ENCODE data around the gene ETV3L.

ETV3L gene

DNA sequence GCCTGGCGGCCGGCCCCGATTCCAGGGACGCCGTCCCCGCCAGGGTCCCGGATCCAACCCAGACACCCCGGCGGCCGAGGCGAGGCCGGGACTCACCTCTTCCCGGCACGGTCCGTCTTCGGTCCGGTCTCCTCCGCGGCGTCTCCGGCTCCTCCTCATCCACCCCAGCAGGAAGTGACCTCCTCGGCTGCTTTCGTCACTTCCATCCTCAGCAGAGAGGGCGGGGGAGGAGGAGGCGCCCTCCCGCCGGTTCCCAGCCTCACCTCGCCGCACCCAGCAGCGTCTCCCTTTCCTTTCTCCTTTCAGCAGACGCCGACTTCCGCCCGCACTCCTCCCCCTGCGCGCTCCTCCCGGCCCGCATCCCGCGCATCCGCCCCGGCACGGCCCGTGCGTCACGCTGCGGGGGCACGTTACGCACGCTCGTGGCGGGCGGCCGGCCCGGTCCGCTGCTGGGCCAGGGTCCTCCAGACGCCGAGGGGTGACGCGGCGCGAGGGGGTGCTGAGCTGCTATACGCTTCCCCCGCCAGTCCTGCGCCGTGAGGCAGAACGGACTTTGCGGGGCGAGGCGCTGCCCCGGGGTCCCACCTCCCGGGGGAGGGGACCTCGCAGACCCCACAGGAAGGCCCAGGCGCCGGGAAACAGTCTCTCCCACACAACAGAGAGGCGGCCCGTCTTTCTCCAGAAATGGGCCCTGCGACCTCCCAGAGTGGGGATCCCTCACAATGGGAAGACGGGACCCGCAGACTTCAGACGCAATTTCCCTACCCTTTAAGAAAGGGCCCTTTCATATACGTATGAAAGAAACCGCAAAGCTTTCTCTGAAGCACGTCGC, 38.8 kb upstream of the ETV3L start, which contains the start of gene ETV3 (continued):
- TF ChIP-seq ZFHX2 (tag by site-specific recombination; conservative IDR thresholded peaks at IDR 0.05) (peak; percentile 96), ZBTB20 (tag by site-specific recombination; IDR thresholded peaks at IDR 0.05) (peak; percentile 76), ZNF558 (tag by site-specific recombination; IDR thresholded peaks at IDR 0.05) (no peak), ZNF394 (tag by site-specific recombination; IDR thresholded peaks at IDR 0.05; ENCODE audit: borderline replicate concordance) (peak; percentile 34; the same call in 1 of the 2 replicates), PRDM1 (tag by site-specific recombination; IDR thresholded peaks at IDR 0.05) (peak; percentile 18), ZNF341 (tag by site-specific recombination; IDR thresholded peaks at IDR 0.05; ENCODE audit: low read depth) (peak; percentile 78), ZNF560 (tag by site-specific recombination; IDR thresholded peaks at IDR 0.05; ENCODE audit: borderline replicate concordance) (no peak), ZNF350 (tag by site-specific recombination; IDR thresholded peaks at IDR 0.05) (no peak), ZIC2 (tag by site-specific recombination; IDR thresholded peaks at IDR 0.05) (peak; percentile 86), ZNF791 (tag by site-specific recombination; IDR thresholded peaks at IDR 0.05) (no peak), ZNF624 (tag by site-specific recombination; IDR thresholded peaks at IDR 0.05) (no peak), HOXD13 (CRISPR knock-in tag; IDR thresholded peaks at IDR 0.05; ENCODE audit: borderline replicate concordance) (no peak), ZNF184 (tag by site-specific recombination; IDR thresholded peaks at IDR 0.05) (peak; percentile 60), ZNF335 (tag by site-specific recombination; conservative IDR thresholded peaks at IDR 0.05) (peak; percentile 86), ZNF830 (tag by site-specific recombination; IDR thresholded peaks at IDR 0.05; ENCODE audit: low read depth) (no peak), ZNF174 (tag by site-specific recombination; IDR thresholded peaks at IDR 0.05) (no peak), ZNF596 (tag by site-specific recombination; IDR thresholded peaks at IDR 0.05) (peak; percentile 44; the same call in 1 of the 2 replicates), GLI4 (tag by site-specific recombination; IDR thresholded peaks at IDR 0.05) (no peak), ZSCAN23 (tag by site-specific recombination; IDR thresholded peaks at IDR 0.05) (no peak), ZNF792 (tag by site-specific recombination; IDR thresholded peaks at IDR 0.05) (peak; percentile 11; the same call in 1 of the 2 replicates), ZNF202 (tag by site-specific recombination; IDR thresholded peaks at IDR 0.05; ENCODE audit: borderline replicate concordance) (no peak), KLF9 (tag by site-specific recombination; IDR thresholded peaks at IDR 0.05; ENCODE audit: low read depth) (peak; percentile 58; the same call in 1 of the 2 replicates), ZNF510 (tag by site-specific recombination; IDR thresholded peaks at IDR 0.05; ENCODE audit: insufficient replicate concordance) (no peak), KLF10 (tag by site-specific recombination; IDR thresholded peaks at IDR 0.05) (peak; percentile 62; the same call in 1 of the 2 replicates)
- TF ChIP-seq, protein P1, sequence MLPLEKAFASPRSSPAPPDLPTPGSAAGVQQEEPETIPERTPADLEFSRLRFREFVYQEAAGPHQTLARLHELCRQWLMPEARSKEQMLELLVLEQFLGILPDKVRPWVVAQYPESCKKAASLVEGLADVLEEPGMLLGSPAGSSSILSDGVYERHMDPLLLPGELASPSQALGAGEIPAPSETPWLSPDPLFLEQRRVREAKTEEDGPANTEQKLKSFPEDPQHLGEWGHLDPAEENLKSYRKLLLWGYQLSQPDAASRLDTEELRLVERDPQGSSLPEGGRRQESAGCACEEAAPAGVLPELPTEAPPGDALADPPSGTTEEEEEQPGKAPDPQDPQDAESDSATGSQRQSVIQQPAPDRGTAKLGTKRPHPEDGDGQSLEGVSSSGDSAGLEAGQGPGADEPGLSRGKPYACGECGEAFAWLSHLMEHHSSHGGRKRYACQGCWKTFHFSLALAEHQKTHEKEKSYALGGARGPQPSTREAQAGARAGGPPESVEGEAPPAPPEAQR (tag by site-specific recombination; IDR thresholded peaks at IDR 0.05): no peak
- TF ChIP-seq, protein P2, sequence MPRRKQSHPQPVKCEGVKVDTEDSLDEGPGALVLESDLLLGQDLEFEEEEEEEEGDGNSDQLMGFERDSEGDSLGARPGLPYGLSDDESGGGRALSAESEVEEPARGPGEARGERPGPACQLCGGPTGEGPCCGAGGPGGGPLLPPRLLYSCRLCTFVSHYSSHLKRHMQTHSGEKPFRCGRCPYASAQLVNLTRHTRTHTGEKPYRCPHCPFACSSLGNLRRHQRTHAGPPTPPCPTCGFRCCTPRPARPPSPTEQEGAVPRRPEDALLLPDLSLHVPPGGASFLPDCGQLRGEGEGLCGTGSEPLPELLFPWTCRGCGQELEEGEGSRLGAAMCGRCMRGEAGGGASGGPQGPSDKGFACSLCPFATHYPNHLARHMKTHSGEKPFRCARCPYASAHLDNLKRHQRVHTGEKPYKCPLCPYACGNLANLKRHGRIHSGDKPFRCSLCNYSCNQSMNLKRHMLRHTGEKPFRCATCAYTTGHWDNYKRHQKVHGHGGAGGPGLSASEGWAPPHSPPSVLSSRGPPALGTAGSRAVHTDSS (tag by site-specific recombination; IDR thresholded peaks at IDR 0.05): 0 out of 2 replicates have a peak, but pooled peaks have one; percentile 5
- TF ChIP-seq, protein P3, sequence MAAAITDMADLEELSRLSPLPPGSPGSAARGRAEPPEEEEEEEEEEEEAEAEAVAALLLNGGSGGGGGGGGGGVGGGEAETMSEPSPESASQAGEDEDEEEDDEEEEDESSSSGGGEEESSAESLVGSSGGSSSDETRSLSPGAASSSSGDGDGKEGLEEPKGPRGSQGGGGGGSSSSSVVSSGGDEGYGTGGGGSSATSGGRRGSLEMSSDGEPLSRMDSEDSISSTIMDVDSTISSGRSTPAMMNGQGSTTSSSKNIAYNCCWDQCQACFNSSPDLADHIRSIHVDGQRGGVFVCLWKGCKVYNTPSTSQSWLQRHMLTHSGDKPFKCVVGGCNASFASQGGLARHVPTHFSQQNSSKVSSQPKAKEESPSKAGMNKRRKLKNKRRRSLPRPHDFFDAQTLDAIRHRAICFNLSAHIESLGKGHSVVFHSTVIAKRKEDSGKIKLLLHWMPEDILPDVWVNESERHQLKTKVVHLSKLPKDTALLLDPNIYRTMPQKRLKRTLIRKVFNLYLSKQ (tag by site-specific recombination; IDR thresholded peaks at IDR 0.05; ENCODE audit: borderline replicate concordance): no peak
- TF ChIP-seq, protein P4, sequence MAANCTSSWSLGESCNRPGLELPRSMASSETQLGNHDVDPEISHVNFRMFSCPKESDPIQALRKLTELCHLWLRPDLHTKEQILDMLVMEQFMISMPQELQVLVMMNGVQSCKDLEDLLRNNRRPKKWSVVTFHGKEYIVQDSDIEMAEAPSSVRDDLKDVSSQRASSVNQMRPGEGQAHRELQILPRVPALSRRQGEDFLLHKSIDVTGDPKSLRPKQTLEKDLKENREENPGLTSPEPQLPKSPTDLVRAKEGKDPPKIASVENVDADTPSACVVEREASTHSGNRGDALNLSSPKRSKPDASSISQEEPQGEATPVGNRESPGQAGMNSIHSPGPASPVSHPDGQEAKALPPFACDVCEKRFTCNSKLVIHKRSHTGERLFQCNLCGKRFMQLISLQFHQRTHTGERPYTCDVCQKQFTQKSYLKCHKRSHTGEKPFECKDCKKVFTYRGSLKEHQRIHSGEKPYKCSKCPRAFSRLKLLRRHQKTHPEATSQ (tag by site-specific recombination; IDR thresholded peaks at IDR 0.05): peak; percentile 73; the same call in 1 of the 2 replicates
- TF ChIP-seq, protein P5, sequence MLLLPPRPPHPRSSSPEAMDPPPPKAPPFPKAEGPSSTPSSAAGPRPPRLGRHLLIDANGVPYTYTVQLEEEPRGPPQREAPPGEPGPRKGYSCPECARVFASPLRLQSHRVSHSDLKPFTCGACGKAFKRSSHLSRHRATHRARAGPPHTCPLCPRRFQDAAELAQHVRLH (tag by site-specific recombination; IDR thresholded peaks at IDR 0.05): 0 out of 2 replicates have a peak, but pooled peaks have one; percentile 8

Measured in HEK293 (cell line).